Measurements from ENCODE around the gene PTPRG.

PTPRG gene

DNA sequence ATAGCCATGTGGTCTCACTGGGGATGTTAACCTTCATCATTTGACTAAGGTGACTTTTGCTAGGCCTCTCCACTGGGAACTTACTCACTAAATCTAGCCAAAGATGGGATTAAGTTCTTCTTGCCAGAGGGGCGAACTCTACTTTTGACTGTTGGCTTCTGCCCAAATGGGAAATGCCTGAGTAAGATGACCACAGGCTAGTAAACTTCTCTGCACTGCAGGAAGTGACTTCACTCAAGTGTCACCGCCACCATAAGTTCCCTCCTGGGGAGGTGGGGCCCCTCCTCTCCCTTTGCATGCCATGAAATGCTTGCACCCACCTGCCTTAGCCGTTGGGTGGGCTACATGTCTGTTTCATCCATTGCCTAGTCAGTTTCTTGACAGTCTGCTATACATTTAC, 423.6 kb downstream of the PTPRG start:
- no peak overlapping the region for H3K4me3 ChIP-seq (ENCODE audit: low read length)
- H3K4me2 ChIP-seq (ENCODE audit: low read length): no peak overlapping the region
- H3K4me1 ChIP-seq (ENCODE audit: control insufficient read depth, low read length): no peaks in the 10 kb centered on the region
- no peaks in the 10 kb centered on the region for H3K27me3 ChIP-seq (ENCODE audit: control insufficient read depth, low read length)
- H3F3A ChIP-seq (ENCODE audit: control insufficient read depth, insufficient read depth): no peaks in the 10 kb centered on the region
- no peaks in the 10 kb centered on the region for H3K9me3 ChIP-seq (ENCODE audit: control insufficient read depth, insufficient read depth, low read length)
- no peaks in the 10 kb centered on the region for H4K20me1 ChIP-seq (ENCODE audit: control insufficient read depth, insufficient read depth, low read depth, low read length)
- no peak for TF ChIP-seq EZH2phosphoT487 (IDR thresholded peaks at IDR 0.05; ENCODE audit: borderline replicate concordance, low read length)
- TF ChIP-seq, protein P1, sequence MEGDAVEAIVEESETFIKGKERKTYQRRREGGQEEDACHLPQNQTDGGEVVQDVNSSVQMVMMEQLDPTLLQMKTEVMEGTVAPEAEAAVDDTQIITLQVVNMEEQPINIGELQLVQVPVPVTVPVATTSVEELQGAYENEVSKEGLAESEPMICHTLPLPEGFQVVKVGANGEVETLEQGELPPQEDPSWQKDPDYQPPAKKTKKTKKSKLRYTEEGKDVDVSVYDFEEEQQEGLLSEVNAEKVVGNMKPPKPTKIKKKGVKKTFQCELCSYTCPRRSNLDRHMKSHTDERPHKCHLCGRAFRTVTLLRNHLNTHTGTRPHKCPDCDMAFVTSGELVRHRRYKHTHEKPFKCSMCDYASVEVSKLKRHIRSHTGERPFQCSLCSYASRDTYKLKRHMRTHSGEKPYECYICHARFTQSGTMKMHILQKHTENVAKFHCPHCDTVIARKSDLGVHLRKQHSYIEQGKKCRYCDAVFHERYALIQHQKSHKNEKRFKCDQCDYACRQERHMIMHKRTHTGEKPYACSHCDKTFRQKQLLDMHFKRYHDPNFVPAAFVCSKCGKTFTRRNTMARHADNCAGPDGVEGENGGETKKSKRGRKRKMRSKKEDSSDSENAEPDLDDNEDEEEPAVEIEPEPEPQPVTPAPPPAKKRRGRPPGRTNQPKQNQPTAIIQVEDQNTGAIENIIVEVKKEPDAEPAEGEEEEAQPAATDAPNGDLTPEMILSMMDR (IDR thresholded peaks at IDR 0.05; ENCODE audit: low read depth, low read length, poor library complexity, severe bottlenecking): no peak
- H3K27ac ChIP-seq (ENCODE audit: low read depth, low read length): no peak overlapping the region
- H3K79me2 ChIP-seq (ENCODE audit: control insufficient read depth, low read length): no peaks in the 10 kb centered on the region
- no peaks in the 10 kb centered on the region for H3K36me3 ChIP-seq (ENCODE audit: control insufficient read depth, low read length)
- H3K9me2 ChIP-seq (replicated peaks; ENCODE audit: control insufficient read depth, low read length): no peaks in the 10 kb centered on the region

DNA sequence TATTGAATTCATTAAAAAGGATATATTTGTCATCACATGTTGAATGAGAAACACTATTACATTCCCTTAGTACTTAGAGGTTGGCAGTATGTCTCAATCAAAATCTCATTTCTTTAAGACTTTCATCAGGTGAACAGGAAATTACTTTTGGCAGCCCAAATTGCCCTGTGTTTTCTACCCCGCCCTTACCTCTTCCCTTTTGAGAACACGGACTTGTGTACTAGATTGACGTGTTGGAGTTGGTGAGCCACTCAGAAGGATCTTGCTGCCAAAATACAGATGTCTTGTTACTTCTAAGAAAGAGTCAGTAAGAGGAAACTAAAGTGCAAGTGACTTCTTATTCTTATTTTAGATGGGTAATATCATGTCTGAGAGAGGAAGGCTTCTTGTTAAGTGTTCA, 425.1 kb downstream of the PTPRG start:
- TF ChIP-seq, protein P1 (IDR thresholded peaks at IDR 0.05; ENCODE audit: low read depth, low read length, poor library complexity, severe bottlenecking): no peak
- no peak for TF ChIP-seq EZH2phosphoT487 (IDR thresholded peaks at IDR 0.05; ENCODE audit: borderline replicate concordance, low read length)
- no peaks in the 10 kb centered on the region for H4K20me1 ChIP-seq (ENCODE audit: control insufficient read depth, insufficient read depth, low read depth, low read length)
- H3K27me3 ChIP-seq (ENCODE audit: control insufficient read depth, low read length): no peaks in the 10 kb centered on the region
- H3F3A ChIP-seq (ENCODE audit: control insufficient read depth, insufficient read depth): no peaks in the 10 kb centered on the region
- no peaks in the 10 kb centered on the region for H3K79me2 ChIP-seq (ENCODE audit: control insufficient read depth, low read length)
- H3K9me2 ChIP-seq (replicated peaks; ENCODE audit: control insufficient read depth, low read length): no peaks in the 10 kb centered on the region
- no peak overlapping the region for H3K27ac ChIP-seq (ENCODE audit: low read depth, low read length)
- no peak overlapping the region for H3K4me2 ChIP-seq (ENCODE audit: low read length)
- no peak overlapping the region for H3K4me3 ChIP-seq (ENCODE audit: low read length)
- H3K9me3 ChIP-seq (ENCODE audit: control insufficient read depth, insufficient read depth, low read length): no peaks in the 10 kb centered on the region
- no peaks in the 10 kb centered on the region for H3K4me1 ChIP-seq (ENCODE audit: control insufficient read depth, low read length)
- no peaks in the 10 kb centered on the region for H3K36me3 ChIP-seq (ENCODE audit: control insufficient read depth, low read length)

DNA sequence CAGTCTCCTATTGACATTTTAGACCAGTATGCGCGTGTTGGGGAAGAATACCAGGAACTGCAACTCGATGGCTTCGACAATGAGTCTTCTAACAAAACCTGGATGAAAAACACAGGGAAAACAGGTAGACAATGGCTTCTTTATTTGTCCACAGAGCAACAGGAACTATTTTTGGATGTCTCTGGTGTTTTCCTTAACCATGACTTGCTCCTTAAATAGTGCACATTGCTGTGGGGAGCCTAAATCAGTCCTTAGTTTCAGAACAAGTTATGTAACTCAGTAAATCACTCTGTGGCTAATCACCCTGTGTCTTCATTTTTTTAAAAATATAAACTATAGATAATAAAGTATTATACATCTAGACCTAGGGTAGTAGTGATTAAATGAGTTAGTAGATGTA, 428.3 kb downstream of the PTPRG start:
- H3K79me2 ChIP-seq (ENCODE audit: control insufficient read depth, low read length): no peaks in the 10 kb centered on the region
- TF ChIP-seq, protein P1 (IDR thresholded peaks at IDR 0.05; ENCODE audit: low read depth, low read length, poor library complexity, severe bottlenecking): no peak
- no peak for TF ChIP-seq EZH2phosphoT487 (IDR thresholded peaks at IDR 0.05; ENCODE audit: borderline replicate concordance, low read length)
- no peaks in the 10 kb centered on the region for H3K9me2 ChIP-seq (replicated peaks; ENCODE audit: control insufficient read depth, low read length)
- H4K20me1 ChIP-seq (ENCODE audit: control insufficient read depth, insufficient read depth, low read depth, low read length): no peaks in the 10 kb centered on the region
- no peaks in the 10 kb centered on the region for H3K27me3 ChIP-seq (ENCODE audit: control insufficient read depth, low read length)
- no peaks in the 10 kb centered on the region for H3K36me3 ChIP-seq (ENCODE audit: control insufficient read depth, low read length)
- H3F3A ChIP-seq (ENCODE audit: control insufficient read depth, insufficient read depth): no peaks in the 10 kb centered on the region
- H3K4me2 ChIP-seq (ENCODE audit: low read length): no peak overlapping the region
- H3K9me3 ChIP-seq (ENCODE audit: control insufficient read depth, insufficient read depth, low read length): no peaks in the 10 kb centered on the region
- H3K4me1 ChIP-seq (ENCODE audit: control insufficient read depth, low read length): no peaks in the 10 kb centered on the region
- no peak overlapping the region for H3K27ac ChIP-seq (ENCODE audit: low read depth, low read length)
- no peak overlapping the region for H3K4me3 ChIP-seq (ENCODE audit: low read length)

Data from DOHH2 (cell line).